Measurements from ENCODE around the gene GNA12.

GRCh38 chr7:2892549-2892948 lies 48.4 kb upstream of the GNA12 start:
- TF ChIP-seq CTCF (conservative IDR thresholded peaks at IDR 0.05; ENCODE audit: low read depth, low read length) (no peak), RFX5 (IDR thresholded peaks at IDR 0.05; ENCODE audit: low read depth, low read length) (no peak), CEBPB (IDR thresholded peaks at IDR 0.05; ENCODE audit: low read depth, low read length) (no peak), MXI1 (IDR thresholded peaks at IDR 0.05; ENCODE audit: borderline replicate concordance, low read depth, low read length) (no peak), MAFK (IDR thresholded peaks at IDR 0.05; ENCODE audit: low read depth, low read length) (no peak), MAZ (IDR thresholded peaks at IDR 0.05; ENCODE audit: borderline replicate concordance, low read depth, low read length) (no peak), RCOR1 (IDR thresholded peaks at IDR 0.05; ENCODE audit: insufficient replicate concordance, low read length) (no peak), POLR2A (IDR thresholded peaks at IDR 0.05; ENCODE audit: low read depth, low read length) (no peak), RAD21 (IDR thresholded peaks at IDR 0.05; ENCODE audit: low read length) (no peak), SMC3 (IDR thresholded peaks at IDR 0.05; ENCODE audit: low read depth, low read length) (no peak), BHLHE40 (IDR thresholded peaks at IDR 0.05; ENCODE audit: low read depth, low read length) (no peak), ELK1 (IDR thresholded peaks at IDR 0.05; ENCODE audit: borderline replicate concordance, low read depth, low read length) (no peak), CHD1 (IDR thresholded peaks at IDR 0.05; ENCODE audit: low read depth, low read length) (no peak), USF2 (IDR thresholded peaks at IDR 0.05; ENCODE audit: low read depth, low read length) (no peak)

Data from IMR-90 (cell line).